ENCODE measurements around the gene CRAT.
"Not testable (repeated sequence)": the region's sequence is repeated elsewhere in the genome, so short reads cannot be mapped to it uniquely, and the experiment has no call there.

CRAT gene

DNA sequence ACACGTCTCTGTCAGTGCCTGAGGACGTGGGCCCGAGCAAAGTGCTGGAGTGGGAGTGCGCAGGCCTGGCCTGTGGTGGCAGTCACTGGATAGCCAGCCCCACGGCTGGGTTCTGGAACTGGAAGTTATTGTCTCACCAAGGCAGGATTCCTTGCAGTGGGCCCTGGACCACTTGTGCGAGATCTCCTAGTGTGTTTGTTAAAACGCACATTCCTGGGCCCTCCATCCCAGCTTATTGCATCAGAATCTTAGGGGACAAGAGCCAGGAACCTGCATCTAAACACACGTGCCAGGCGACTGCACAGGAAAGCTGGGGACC is 27.5 kb upstream of the CRAT start:
- DNase-seq: no peak

DNA sequence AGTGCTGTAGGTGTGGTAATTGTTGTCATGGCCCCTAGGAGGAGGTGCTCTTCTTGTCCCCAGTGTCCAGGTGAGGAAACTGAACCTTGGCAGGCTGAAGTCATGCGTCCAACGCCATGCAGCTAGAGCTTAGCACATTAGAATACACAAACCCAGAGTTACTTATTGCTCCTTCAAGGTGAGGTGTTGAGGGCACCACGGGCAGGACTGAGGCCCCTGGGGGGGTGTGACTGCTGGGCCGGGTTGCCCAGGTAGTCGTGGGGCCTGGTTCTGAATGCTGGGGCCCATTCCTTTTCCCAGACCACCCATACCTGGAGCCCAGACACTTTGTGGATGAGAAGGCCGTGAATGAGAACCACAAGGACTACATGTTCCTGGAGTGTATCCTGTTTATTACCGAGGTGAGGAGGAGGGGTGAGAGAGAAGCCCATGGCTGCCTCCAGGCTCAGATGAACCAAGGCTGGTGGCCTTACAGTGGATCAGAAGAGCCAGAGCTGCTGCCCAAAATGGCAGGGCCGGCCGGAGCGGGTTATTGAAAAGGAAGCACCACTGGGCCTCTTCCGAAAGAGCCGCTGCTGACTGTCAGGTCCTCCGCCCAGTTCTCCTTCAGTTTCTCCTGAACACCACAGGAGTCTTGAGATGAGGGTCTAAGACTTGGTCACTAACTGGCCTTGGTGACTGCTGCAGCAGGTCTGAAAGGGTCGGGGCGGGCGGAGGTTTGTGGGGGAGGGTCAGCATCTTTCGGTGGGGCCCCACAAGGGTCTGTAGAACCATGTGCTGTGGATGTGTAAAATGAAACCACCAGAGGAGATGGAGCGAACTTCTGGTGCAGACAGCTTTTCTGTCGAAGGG is 26.9 kb upstream of the CRAT start:
- DNase-seq: no peak

DNA sequence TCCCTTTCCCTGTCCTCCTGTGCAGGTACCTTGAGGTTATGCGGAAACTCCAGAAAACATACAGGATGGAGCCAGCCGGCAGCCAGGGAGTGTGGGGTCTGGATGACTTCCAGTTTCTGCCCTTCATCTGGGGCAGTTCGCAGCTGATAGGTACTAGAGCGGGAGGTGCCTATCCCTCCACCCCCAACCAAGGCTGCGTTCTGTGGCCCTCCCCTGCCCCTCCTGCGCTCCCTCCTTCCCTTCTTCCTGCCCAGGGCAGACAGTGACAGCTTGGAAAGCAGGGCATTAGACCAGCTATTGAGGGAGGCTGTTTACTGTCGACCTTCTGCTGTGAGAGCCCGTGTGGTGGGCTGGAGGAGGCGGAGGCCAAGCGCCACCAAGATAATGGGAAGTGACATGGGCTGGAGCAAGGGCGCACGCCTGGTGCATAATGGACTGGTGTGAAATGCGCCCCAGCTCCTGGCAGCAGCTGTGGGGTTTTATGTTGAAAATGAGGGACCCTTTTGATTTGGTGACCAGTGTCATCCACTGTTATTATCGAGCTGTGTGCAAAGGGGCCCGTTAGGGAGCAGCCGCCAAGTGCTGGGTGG is 25.9 kb upstream of the CRAT start:
- no peak for DNase-seq

DNA sequence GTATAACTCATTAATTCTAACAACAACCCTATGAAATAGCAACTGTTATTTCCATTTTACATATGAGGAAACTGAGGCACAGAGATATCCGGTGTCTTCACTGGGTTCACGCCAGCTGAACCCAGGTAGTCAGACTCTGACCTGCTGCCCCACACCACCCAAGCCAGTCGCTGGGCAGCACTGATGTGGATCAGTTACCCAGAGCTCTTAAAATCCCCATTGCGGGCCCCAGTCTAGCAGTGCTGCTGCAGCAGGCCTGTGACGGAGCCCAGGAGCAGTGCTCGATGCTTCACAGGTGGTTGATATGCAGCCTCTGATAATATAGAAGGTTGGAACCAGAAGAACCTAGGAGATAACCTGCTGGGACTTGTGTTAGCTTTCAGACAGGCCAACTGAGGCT is 24.9 kb upstream of the CRAT start:
- no peak for DNase-seq

DNA sequence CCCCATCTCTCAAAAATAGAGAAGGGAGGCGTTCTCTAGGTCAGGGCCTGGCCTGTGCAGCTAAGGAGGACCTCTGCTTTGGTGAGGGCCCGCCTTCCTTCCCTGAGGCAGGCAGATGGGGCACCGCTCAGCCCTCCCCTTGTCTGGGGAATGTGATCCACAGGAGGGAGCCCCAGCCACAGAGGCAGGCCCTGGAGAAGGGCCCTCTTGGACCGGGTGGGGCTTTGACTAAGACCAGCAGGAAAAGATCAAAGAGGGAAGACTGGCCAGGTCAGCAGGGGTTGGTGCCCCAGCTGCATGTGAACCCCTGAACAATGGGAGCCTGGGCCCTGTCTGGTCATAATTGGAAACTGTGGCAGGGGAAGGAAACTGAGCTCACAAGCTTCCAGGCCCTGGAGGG is 22.5 kb upstream of the CRAT start:
- DNase-seq: no peak

DNA sequence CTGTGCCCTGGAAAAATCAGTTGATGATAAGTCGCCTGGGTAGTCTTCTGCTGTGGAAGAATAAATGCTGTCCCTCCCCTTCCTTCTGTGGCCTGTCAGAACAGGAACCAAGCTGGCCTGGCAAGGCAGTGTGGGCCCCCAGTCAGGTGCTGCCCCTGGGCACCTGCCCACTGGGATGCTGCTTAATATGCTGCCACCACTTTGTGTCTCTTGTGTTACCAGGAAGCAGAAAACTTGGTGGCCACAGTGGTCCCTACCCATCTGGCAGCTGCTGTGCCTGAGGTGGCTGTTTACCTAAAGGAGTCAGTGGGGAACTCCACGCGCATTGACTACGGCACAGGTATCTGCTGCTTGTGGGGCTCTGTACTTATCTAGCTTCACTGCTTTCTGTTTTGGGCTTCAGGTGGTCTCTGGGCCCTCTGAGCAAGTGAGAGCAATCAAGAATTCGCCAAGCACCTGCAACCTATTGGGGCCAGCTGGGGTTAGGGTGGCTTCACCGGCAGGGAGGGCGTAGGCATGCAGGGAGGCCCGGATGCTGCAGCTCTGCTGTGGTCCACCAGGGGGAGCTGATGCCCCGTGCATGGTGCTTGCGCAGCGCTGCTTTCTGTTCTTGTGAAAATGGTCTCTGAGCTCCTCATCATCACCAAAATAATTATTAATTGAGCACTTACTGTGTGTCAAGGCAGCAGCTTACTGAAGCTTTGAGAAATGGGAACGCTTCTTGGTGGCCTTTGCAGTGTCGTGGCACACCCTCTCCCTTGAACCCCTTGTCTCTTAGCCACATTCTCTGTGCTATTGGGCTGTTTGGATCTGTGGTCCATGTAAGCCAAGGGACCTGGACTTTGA is 20.9 kb upstream of the CRAT start:
- peak; percentile 40 for DNase-seq

DNA sequence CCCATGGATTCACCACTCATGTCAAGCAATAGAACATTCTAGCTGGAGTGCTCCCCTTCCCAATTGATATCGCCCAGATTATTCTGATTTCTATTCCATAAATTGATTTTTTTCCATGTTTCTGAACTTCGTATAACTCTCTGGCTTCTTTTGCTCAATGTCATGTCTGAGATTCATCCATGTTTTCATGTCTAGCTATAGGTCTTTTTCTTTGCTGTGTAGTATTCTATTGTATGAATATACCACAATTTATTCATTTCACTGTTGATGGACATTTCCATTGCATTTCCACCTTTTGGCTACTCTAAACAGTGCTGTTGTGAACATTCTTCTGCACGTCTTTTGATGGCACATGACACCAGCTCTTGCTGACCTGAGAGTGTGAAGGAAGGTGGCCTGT is 20.2 kb upstream of the CRAT start:
- DNase-seq: no peak

DNA sequence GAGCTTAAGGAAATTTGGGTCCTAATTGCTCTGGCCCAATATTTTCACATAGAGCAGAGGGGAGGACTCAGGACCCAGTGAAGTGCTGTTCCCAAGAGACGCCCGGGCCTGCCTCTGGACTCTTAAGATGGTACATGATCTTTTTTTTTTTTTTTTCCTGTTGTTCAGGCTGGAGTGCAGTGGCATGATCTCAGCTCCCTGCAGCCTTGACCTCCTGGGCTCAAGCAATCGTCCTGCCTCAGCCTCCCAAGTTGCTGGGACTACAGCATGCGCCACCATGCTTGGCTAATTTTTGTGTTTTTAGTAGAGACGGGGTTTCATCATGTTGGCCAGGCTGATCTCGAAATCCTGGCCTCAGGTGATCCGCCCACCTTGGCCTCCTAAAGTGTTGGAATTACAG is 19.7 kb upstream of the CRAT start:
- not testable (repeated sequence) for DNase-seq

DNA sequence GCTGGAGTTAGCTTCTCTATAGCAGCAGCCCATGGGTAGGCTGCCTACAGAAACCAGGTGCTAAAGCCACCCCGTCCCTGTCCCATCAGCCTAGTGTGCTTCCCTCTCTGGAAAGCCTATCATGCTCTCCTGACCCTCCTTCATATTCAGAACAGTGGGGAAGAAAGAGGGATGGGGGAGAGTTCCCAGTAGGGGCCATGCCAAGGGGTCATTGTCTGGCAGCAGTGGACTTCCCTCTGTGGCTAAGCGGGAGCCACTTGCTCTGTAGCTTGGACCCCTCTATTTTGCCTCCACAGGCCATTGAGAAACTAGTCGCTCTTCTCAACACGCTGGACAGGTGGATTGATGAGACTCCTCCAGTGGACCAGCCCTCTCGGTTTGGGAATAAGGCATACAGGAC is 18.1 kb upstream of the CRAT start:
- DNase-seq: no peak

DNA sequence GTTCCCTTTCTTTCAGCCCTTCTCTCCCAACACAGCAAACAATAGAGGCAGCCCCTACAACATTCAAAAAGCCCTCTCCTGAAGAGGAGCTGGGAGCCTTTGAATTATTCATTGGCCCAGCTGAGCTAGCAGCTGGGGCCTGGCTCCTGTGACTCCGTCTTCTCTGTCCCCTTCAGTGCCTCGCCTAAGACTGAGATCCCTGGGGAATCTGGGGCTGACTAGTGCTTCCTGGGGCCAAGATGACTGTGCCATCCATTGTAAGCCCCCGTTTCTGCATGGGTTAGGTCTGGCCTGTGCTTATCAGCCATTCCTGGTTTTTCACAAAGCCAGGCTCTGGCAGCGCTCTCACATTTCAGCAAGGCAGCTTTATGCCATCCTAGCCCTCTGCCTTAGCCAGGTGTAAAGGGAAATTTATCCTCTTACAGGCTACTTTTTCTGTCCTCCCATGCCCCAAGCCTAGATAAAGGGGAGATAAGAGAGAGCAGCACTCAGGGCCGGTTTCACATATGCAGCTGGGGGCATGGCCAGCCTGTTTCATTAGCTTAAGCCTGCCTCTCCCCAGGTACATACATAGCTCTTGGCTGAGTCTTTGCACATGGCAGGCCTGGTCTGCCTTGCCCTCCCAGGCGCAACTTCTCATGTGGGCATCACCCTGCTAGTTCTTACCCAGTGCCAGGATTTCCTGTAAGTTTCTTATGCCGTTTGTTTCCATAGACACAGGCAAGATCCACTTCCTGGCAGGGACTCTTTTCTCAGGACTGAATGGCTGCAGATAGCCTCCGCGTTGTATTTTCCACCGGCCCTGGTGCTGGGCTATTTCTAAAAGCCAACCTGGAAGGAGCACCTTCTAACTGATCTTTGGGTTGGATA is 16.4 kb upstream of the CRAT start:
- DNase-seq: peak; percentile 71

DNA sequence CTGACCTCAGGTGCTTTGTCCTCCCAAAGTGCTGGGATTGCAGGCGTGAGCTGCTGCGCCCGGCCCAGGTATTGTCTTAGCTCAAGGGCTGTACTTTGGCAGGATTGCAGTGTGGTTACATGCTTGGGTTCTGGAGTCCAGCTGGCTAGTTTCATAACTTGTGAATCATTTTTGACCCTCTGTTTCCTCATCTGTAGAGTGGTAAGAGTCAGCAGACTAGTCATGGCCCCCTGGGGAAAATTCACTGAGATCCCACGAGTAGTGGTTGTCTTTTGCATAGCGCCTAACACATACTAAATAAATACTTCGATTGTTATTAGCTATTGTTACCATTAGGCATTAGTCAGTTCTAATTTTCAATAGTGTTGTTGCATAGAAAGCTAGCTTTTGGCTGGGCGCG is 14.9 kb upstream of the CRAT start:
- no peak for DNase-seq

DNA sequence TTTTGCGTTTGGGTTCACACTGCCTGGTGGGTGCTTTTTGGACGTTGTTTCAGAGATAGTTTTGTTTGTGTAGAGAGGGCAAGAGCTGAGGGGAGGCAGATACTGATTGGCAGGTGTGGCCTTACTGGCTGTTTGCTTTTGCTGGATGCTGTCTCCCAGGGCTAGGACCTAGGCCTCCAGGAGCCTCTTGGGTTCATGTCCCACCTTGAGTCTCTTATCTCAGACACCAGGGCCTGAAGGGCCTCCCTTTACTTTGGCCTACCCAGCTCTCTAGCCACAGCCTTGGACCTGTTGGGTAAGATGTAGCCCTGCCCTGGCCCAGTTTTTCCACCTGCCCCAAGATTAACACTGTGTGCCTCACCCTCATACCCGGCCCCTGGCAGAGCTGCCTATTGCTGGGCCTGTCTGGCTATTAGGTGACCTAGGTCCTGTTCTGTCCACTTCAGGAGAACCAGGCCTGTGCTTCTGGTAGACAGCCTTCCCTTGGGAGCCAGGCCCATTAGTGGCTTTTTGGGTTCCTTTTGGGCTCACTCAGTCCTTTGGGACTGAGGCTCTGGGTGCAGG is 14.0 kb upstream of the CRAT start:
- DNase-seq: no peak

DNA sequence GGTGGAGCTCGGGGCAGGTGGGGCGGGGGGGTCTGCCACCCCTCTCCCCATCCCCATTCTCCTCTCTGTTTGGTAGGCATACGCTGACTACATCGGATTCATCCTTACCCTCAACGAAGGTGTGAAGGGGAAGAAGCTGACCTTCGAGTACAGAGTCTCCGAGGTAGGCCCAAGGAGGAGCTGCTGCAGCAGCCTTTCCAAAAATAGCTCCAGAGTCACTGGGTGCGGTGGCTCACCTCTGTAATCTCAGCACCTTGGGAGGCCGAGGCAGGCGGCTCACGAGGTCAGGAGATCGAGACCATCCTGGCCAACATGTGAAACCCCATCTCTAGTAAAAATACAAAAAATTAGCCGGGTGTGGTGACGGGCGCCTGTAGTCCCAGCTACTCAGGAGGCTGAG is 12.4 kb upstream of the CRAT start:
- not testable (repeated sequence) for DNase-seq

DNA sequence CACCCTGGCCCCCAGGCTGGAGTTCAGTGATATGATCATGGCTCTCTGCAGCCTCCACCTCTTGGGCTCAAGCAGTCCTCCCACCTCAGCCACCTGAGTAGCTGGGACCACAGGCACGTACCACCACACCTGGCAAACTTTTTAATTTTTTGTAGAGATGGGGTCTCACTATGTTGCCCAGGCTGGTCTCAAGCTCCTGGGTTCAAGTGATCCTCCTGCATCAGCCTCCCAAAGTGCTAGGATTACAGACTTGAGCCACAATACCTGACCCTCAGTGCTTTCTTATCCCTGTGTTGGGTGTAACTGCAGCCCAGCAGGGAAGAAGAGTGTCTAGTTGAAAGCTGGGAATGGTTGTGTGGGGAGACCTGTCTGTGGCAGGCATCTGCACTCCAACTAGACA is 11.5 kb upstream of the CRAT start:
- no peak for DNase-seq

DNA sequence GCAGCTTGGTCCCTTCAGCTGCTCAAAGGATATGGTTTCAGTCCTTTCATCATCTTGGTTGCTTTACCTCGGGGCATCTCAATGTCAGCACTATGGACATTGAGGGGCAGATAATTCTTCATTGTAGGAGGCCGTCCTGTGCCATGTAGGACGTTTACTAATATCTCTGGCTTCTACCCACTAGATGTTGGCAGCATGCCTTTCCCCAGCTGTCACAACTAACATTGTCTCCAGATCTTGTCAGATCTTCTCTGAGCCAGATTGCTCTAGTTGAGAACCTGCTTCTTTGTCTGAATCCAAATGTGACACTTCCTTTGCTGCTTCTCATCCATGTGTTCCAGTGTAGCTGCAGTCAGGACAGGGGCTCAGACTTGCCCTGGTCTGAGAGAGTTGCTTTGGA is 10.9 kb upstream of the CRAT start:
- no peak for DNase-seq

DNA sequence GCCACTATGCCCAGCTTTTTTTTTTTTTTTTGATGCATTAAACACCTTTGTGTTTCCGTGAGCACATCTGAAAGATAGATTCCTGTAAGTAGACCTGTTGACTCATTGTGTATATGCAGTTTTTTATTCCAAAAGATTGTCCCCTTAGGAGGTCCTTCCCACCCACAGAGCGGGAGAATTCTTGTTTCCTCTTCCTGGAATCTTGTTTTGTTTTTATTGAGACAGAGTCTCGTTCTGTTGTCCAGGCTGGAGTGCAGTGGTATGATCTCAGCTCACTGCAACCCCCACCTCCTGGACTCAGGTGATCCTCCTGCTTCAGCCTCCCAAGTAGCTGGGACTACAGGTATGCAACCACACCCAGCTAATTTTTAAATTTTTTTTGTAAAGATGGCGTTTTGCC is 8.2 kb upstream of the CRAT start:
- DNase-seq: no peak

DNA sequence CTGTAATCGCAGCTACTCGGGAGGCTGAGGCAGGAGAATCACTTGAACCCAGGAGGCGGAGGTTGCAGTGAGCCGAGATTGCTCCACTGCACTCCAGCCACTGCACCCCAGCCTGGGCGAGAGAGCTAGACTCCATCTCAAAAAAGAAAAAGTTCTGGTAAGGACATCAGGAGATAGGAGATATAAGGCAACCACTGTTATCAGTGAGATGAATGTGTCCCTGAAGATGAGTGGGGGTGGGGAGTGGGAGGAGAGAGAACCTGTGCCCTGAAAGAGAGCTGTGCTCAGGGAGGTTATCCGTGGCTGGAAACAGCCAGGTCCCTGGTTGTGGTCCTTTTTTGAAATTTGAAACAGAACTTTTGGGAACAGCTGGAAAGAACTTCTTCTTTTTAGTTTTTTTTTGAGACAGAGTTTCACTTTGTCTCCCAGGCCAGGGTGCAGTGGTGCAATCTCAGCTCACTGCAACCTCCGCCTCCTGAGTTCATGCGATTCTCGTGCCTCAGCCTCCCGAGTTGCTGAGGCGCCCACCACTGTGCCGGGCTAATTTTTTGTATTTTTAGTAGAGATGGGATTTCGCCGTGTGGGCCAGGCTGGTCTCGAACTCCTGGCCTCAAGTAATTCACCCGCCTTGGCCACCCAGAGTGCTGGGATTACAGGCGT is 3.2 kb upstream of the CRAT start:
- DNase-seq: no peak

DNA sequence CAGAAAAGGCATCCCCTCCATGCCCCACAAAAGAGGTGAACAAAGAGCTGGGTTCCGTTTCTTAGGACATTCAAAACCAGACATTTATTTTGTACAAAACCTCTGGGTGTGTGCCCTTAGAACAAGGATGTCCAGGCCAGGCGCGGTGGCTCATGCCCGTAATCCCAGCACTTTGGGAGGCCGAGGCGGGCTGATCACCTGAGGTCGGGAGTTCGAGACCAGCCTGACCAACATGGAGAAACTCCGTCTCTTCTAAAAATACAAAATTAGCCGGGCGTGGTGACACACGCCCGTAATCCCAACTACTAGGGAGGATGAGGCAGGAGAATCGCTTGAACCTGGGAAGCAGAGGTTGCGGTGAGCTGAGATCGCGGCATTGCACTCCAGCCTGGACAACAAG is 1.9 kb upstream of the CRAT start:
- not testable (repeated sequence) for DNase-seq

DNA sequence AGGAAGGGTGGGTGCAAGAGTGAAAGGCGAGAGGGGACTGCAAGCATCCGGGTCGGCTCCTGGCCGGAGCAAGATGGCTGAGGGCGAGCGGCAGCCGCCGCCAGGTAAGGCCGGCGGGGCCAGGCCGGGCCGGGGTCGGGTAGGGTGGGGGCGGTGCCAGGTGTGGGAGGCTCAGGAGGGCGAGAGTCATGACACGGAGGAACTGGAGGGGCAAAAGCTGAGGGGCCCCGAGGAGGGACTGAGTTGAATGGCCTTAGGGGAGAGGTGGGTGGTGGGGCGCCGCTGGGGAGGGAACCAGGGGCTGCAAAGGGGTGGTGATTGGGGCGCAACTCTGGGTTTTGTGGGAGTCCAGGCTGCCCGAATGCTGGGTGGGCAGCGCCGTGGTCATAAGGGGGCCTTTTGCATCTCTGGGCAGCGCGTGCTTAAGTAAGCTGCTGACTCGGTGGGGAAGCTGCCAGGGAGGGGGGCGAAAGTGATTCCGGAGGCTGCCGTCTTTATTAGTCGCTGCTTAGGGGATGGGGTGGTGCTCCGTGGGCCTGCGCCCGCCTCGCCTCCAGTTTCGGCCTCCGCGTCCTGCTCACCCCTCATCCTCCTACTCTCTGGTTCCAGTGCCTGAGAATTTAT is 1.0 kb upstream of the CRAT start:
- DNase-seq: no peak

DNA sequence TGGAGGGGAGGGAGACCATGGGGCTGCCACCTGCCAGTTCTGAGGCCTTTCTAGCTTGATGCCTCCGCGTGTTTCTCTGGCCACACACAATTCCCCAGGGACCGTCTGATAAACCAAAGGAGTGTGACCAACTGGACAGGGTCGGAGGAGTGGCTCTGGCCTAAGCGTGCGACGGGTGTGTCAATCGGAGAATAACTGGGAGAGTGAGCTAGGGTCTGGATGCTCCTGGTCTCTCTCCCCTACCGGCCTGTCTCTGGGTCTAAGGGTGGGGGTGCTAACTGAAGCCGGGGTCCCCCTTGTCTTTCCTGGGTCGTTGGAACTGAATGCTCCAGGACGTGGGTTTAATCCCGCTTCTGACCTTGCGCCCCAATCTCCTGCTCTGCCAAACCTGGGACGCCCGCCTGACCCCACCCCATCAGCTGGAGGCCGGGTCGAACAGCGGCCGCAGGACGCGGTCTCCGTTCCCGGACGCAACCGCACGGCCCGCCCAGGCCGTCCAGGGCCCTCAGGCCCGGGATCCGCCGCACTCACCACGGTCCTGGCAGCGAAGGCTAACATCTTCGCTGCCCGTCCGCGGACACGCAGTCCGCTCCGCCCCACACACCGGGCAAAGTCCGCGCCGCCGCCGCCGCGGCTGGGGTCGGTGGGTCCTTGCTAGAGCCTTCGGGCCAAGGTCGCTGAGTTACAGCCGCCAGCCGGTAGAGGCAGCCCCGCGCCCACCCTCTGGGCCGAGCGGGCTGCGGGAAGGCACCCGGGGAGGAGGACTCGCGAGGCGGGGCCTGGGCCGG is 447 bp downstream of the CRAT start:
- no peak for DNase-seq

DNA sequence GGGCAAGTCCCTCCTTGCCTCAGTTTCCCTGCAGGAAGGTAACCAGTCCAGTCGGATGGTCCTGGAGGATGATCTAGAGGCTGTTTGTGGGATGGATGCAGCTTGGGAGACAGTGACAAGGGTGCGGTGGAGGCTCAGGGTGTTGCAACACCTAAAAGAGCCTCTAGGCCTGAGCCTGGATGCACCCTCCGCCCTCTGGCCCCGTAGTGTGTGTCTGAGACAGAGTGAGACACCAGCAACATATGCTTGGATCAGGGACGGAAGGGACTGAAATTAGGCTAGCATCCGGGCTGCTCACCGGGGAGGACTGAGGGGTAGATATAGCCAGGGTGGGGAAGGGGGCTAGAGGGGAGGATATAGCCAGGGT is 1.1 kb downstream of the CRAT start:
- no peak for DNase-seq

Measured in NCI-H2107 (cell line).